Adrenal gland (tissue), 5 donors: ENCODE data around the gene IPCEF1.

Experiments used
- POLR2A ChIP-seq, 2 donors: fragments of 450-650 bp; IDR thresholded peaks; one replicate each; pipeline ENCODE4 v1.6.1; 2017; ENCODE audit warnings: antibody characterized with exemption in 2 of 2, mild to moderate bottlenecking in 2 of 2, moderate library complexity in 1 of 2
- TF ChIP-seq, protein P1 (sequence below), 6 experiments: fragments of 450-650 bp in 4 of 6; fragments of 200-600 bp in 2 of 6; sonication (generic) in 1 of 6; IDR thresholded peaks; 1 replicate in 5 of 6; 2 replicates in 1 of 6; pipeline versions ENCODE4 v1.5.1 to v1.8.0; 2016 to 2021; ENCODE audit warnings: antibody characterized with exemption in 6 of 6, mild to moderate bottlenecking in 2 of 6, moderate library complexity in 1 of 6
- donor health status: DM: no; HTN: no; CAD: no.

DNA sequence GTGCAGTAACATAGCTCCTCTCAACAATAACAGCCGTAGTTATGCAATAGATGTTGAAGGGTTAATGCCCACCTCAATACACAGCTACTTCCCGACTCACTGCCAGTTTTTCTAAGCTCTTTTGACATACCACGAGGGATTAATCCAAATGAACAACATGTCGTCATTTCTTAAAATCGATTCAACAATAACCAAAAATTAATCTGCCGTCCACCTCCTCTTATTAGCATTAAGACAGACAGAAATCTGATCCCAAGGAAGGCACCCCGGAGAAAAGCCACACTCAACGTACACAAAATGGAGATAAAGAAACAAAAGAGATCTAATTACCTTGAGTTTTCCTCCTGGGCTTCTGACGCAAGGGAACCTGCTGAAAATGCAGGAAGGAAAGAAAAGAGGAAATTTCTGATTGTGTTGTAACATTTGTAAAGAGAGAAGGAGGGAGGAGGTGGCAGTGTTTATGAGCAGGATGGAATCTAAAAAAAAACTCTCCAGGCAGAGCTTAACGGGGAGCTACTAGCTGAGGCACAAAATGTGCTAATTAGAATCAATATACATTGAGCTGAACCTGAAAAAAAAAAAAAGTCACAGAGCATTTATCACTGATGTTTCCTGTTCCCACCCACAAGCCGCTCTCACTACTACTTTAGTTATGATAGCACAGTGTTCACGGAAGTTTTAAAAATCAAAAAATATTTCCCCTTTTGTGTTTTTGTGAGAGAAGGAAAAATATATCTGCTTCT is 109.3 kb downstream of the IPCEF1 start:
- no peak for TF ChIP-seq POLR2A (IDR thresholded peaks at IDR 0.05)
- TF ChIP-seq, protein P1, sequence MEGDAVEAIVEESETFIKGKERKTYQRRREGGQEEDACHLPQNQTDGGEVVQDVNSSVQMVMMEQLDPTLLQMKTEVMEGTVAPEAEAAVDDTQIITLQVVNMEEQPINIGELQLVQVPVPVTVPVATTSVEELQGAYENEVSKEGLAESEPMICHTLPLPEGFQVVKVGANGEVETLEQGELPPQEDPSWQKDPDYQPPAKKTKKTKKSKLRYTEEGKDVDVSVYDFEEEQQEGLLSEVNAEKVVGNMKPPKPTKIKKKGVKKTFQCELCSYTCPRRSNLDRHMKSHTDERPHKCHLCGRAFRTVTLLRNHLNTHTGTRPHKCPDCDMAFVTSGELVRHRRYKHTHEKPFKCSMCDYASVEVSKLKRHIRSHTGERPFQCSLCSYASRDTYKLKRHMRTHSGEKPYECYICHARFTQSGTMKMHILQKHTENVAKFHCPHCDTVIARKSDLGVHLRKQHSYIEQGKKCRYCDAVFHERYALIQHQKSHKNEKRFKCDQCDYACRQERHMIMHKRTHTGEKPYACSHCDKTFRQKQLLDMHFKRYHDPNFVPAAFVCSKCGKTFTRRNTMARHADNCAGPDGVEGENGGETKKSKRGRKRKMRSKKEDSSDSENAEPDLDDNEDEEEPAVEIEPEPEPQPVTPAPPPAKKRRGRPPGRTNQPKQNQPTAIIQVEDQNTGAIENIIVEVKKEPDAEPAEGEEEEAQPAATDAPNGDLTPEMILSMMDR (IDR thresholded peaks at IDR 0.05), result no peak
